Astrocyte (in vitro differentiated cells and primary cell): Measurements from ENCODE around the gene NDUFC2. TPM values are rescaled to one million over a fixed set of nuclear protein-coding genes. Genes with fewer than 3 reads are reported as not detected.

ENCODE experiments used
- DNase-seq: peaks from one replicate; pipeline ENCODE4 v3.0.0-alpha.2; 2010; ENCODE audit warnings: low read depth
- FAIRE-seq: peaks from 2 replicates; lab custom pipeline; 2011; peaks lifted over from hg19 to GRCh38; lab: Jason Lieb, UNC
- H2AFZ ChIP-seq: 2 replicates; pipeline ENCODE4 v1.6.0; 2012; ENCODE audit warnings: low read depth, low read length, inconsistent platforms
- H3K27ac ChIP-seq: 2 replicates; pipeline ENCODE4 v1.5.1; 2011; ENCODE audit warnings: low read depth, low read length, inconsistent platforms
- H3K27me3 ChIP-seq: 2 replicates; pipeline ENCODE4 v1.6.0; 2011; ENCODE audit warnings: low read length, inconsistent platforms; ENCODE audit not compliant: insufficient read depth
- H3K36me3 ChIP-seq: 2 replicates; pipeline ENCODE4 v1.5.1; 2011; ENCODE audit warnings: low read length, inconsistent platforms; ENCODE audit not compliant: insufficient read depth
- H3K4me1 ChIP-seq: 2 replicates; pipeline ENCODE4 v1.5.1; 2011; ENCODE audit warnings: low read length, inconsistent platforms; ENCODE audit not compliant: insufficient read depth
- H3K4me2 ChIP-seq: 2 replicates; pipeline ENCODE4 v1.6.0; 2012; ENCODE audit warnings: low read length, inconsistent platforms
- H3K4me3 ChIP-seq: 2 replicates; pipeline ENCODE4 v1.5.1; 2011; ENCODE audit warnings: low read depth, mild to moderate bottlenecking, low read length, inconsistent platforms; ENCODE audit not compliant: insufficient read depth
- H3K79me2 ChIP-seq: 2 replicates; pipeline ENCODE4 v1.6.0; 2012; ENCODE audit warnings: mild to moderate bottlenecking, low read length, inconsistent platforms; ENCODE audit not compliant: insufficient read depth
- H3K9ac ChIP-seq: 2 replicates; pipeline ENCODE4 v1.6.0; 2012; ENCODE audit warnings: mild to moderate bottlenecking, low read length, inconsistent platforms
- H3K9me3 ChIP-seq: 2 replicates; pipeline ENCODE4 v1.5.1; 2012; ENCODE audit warnings: low read depth, mild to moderate bottlenecking, low read length, inconsistent platforms; ENCODE audit not compliant: insufficient read depth
- H4K20me1 ChIP-seq: 2 replicates; pipeline ENCODE4 v1.6.0; 2012; ENCODE audit warnings: low read length, inconsistent platforms; ENCODE audit not compliant: insufficient read depth
- H3K27ac Mint-ChIP-seq: one replicate; pipeline ENCODE4 v1.8.0; 2021; ENCODE audit warnings: mild to moderate bottlenecking, mixed read lengths; ENCODE audit not compliant: unreplicated experiment
- H3K27me3 Mint-ChIP-seq: one replicate; pipeline ENCODE4 v1.8.0; 2021; ENCODE audit warnings: low read depth, mixed read lengths; ENCODE audit not compliant: unreplicated experiment
- H3K36me3 Mint-ChIP-seq: one replicate; pipeline ENCODE4 v1.8.0; 2021; ENCODE audit warnings: low read depth, mixed read lengths; ENCODE audit not compliant: unreplicated experiment
- H3K4me1 Mint-ChIP-seq: one replicate; pipeline ENCODE4 v1.8.0; 2021; ENCODE audit warnings: low read depth, mixed read lengths; ENCODE audit not compliant: unreplicated experiment
- H3K4me3 Mint-ChIP-seq: one replicate; pipeline ENCODE4 v1.8.0; 2021; ENCODE audit warnings: mild to moderate bottlenecking, moderate library complexity, mixed read lengths; ENCODE audit not compliant: unreplicated experiment
- H3K9me3 Mint-ChIP-seq: one replicate; pipeline ENCODE4 v1.8.0; 2021; ENCODE audit warnings: mild to moderate bottlenecking, mixed read lengths; ENCODE audit not compliant: unreplicated experiment
- EZH2 ChIP-seq: IDR thresholded peaks from 2 replicates; pipeline ENCODE4 v1.6.1; 2012; ENCODE audit warnings: mild to moderate bottlenecking, low read length, inconsistent platforms; ENCODE audit not compliant: insufficient read depth
- total RNA-seq: library from RNA; stranded (reverse); gene quantifications from 2 replicates; pipeline ENCODE4 v1.2.1, GENCODE V29; 2021
- TF ChIP-seq, protein P1 (sequence below): IDR thresholded peaks from 2 replicates; pipeline ENCODE4 v1.5.1; 2011; ENCODE audit warnings: low read depth, mild to moderate bottlenecking, inconsistent platforms, low read length, moderate library complexity; ENCODE audit not compliant: insufficient read depth

The NDUFC2 gene
- total RNA-seq, 1 donor from 2014 or later: 285 TPM

- Histone ChIP-seq H3K79me2 (peaks cover 28% of the 10 kb centered on the region), H2AFZ (no peak overlapping the region), H3K27ac (no peak overlapping the region), H3K36me3 (peaks cover 31% of the 10 kb centered on the region), H4K20me1 (peaks cover 36% of the 10 kb centered on the region), H3K9me3 (no peaks in the 10 kb centered on the region), H3K9ac (no peak overlapping the region), H3K4me1 (no peaks in the 10 kb centered on the region), H3K27me3 (no peaks in the 10 kb centered on the region), H3K4me2 (no peak overlapping the region), H3K4me3 (no peak overlapping the region)
- DNase-seq (no peak), FAIRE-seq (no peak)
- TF ChIP-seq, protein P1, sequence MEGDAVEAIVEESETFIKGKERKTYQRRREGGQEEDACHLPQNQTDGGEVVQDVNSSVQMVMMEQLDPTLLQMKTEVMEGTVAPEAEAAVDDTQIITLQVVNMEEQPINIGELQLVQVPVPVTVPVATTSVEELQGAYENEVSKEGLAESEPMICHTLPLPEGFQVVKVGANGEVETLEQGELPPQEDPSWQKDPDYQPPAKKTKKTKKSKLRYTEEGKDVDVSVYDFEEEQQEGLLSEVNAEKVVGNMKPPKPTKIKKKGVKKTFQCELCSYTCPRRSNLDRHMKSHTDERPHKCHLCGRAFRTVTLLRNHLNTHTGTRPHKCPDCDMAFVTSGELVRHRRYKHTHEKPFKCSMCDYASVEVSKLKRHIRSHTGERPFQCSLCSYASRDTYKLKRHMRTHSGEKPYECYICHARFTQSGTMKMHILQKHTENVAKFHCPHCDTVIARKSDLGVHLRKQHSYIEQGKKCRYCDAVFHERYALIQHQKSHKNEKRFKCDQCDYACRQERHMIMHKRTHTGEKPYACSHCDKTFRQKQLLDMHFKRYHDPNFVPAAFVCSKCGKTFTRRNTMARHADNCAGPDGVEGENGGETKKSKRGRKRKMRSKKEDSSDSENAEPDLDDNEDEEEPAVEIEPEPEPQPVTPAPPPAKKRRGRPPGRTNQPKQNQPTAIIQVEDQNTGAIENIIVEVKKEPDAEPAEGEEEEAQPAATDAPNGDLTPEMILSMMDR: no peak
- Mint-ChIP-seq H3K36me3 (peaks cover 11% of the 10 kb centered on the region), H3K4me1 (peaks cover 6% of the 10 kb centered on the region), H3K4me3 (no peak overlapping the region), H3K9me3 (peaks cover 2% of the 10 kb centered on the region), H3K27ac (no peak overlapping the region), H3K27me3 (no peaks in the 10 kb centered on the region)
These were observed 12.0 kb downstream of the NDUFC2 start for GRCh38 chr11:78067704-78068103.

- peaks cover 18% of the 10 kb centered on the region for H3K79me2 ChIP-seq
- H3K27me3 ChIP-seq: no peaks in the 10 kb centered on the region
- peaks cover 23% of the 10 kb centered on the region for H3K36me3 ChIP-seq
- no peak overlapping the region for H2AFZ ChIP-seq
- TF ChIP-seq, protein P1: no peak
- TF ChIP-seq EZH2: no peak
- H3K4me3 Mint-ChIP-seq: no peak overlapping the region
- H3K9me3 Mint-ChIP-seq: peaks cover 2% of the 10 kb centered on the region
- H3K4me3 ChIP-seq: no peak overlapping the region
- H3K4me1 ChIP-seq: no peaks in the 10 kb centered on the region
- H3K27ac Mint-ChIP-seq: no peak overlapping the region
- H4K20me1 ChIP-seq: peaks cover 26% of the 10 kb centered on the region
- H3K9ac ChIP-seq: no peak overlapping the region
- H3K27ac ChIP-seq: no peak overlapping the region
- H3K4me1 Mint-ChIP-seq: peaks cover 3% of the 10 kb centered on the region
- DNase-seq (no peak), FAIRE-seq (no peak)
- peaks cover 9% of the 10 kb centered on the region for H3K36me3 Mint-ChIP-seq
- no peaks in the 10 kb centered on the region for H3K9me3 ChIP-seq
- no peaks in the 10 kb centered on the region for H3K27me3 Mint-ChIP-seq
- H3K4me2 ChIP-seq: no peak overlapping the region
These were observed 13.2 kb downstream of the NDUFC2 start for GRCh38 chr11:78066471-78066870.

DNA sequence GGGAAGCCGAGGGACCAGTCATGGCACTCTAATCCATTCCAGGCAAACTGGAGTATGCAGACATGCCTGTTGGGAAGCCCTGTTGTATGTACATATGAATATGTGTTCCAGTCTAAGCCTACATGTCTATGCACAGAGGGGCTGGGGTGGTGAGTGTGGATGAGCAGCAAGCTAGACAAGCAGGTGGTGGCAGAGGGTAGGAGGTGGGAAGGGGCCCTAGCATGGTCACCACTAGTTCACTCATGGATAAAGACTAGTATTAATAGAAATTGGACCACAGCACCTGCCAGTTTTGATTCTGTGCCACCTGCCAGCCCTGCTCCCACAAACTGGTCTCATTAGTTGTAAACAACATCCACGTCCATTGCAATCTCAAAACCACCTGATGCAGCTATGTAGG, 14.5 kb downstream of the NDUFC2 start:
- Histone ChIP-seq H3K9ac (no peak overlapping the region), H3K4me1 (no peaks in the 10 kb centered on the region), H2AFZ (no peak overlapping the region), H3K36me3 (peaks cover 13% of the 10 kb centered on the region), H3K27ac (no peak overlapping the region), H3K9me3 (no peaks in the 10 kb centered on the region), H3K4me2 (no peak overlapping the region), H3K4me3 (no peak overlapping the region), H4K20me1 (peaks cover 18% of the 10 kb centered on the region), H3K79me2 (peaks cover 9% of the 10 kb centered on the region), H3K27me3 (no peaks in the 10 kb centered on the region)
- no peak for DNase-seq
- H3K4me3 Mint-ChIP-seq: no peak overlapping the region
- no peaks in the 10 kb centered on the region for H3K27me3 Mint-ChIP-seq
- H3K27ac Mint-ChIP-seq: no peak overlapping the region
- H3K9me3 Mint-ChIP-seq: peaks cover 2% of the 10 kb centered on the region
- H3K36me3 Mint-ChIP-seq: peaks cover 9% of the 10 kb centered on the region
- peaks cover 3% of the 10 kb centered on the region for H3K4me1 Mint-ChIP-seq
- FAIRE-seq: no peak
- TF ChIP-seq, protein P1: no peak
- TF ChIP-seq EZH2: no peak
